Bronchial smooth muscle cell (primary cell): ENCODE measurements around the gene GRIN2B. TPM values are rescaled to one million over a fixed set of nuclear protein-coding genes. Genes with fewer than 3 reads are reported as not detected.

Source experiments
- total RNA-seq: library from RNA; depleted of rRNA; stranded (reverse); fragments of >200 nt; gene quantifications from 2 replicates; pipeline ENCODE4 v1.2.1, GENCODE V29; 2014

Gene GRIN2B
- total RNA-seq, result under 0.01 TPM in 1 of 2 replicates, not detected in the other

DNA sequence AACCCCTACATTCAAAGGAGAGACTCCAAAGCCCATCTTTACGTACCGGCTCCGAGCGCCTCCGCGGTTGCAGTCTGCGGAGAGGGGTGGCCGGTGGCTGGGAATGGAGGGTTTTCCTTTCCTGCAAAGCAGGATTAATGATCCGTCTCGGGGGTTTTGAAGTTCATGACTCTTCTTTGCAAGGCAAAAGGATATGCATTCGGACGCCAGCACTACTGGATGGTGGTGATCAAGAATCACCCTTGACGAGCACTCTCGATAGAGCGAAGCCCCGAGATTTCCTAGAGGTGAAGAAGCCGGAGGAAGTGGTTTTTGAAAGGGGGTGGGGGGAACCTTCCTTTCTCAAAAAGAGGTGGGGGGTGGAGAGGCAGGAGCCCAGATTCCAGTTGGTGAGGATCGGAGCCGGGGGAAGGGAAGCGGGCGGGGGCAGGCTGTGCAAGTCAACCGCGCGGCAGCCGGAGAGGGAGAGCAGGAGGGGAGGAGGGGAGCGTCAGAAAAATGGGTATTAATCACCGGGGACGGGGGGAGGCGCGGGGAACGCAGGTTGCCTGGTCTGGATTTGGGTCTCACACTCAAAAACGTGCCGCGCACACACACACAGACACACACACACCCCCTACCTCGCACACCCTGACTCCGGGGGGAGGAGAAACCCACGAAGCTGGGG, at the start of gene GRIN2B:
Gene GRIN2B (minus strand): TSS at position 307 of the 667 bp plus-strand sequence. CDS start 115,394 bp downstream, outside the sequence.

